Suprapubic skin (tissue), 4 donors: Measurements from ENCODE around the gene GAGE12J.

Source experiments
- POLR2A ChIP-seq, 2 donors: fragments of 450-650 bp; IDR thresholded peaks; one replicate each; pipeline ENCODE4 v1.6.1; 2017; ENCODE audit warnings: antibody characterized with exemption in 2 of 2, mild to moderate bottlenecking in 2 of 2, moderate library complexity in 2 of 2
- POLR2AphosphoS5 ChIP-seq, 3 donors: sonication (generic); formaldehyde crosslinking; IDR thresholded peaks; one replicate each; pipeline ENCODE4 v1.6.1; 2017; ENCODE audit warnings: antibody characterized with exemption in 3 of 3

DNA sequence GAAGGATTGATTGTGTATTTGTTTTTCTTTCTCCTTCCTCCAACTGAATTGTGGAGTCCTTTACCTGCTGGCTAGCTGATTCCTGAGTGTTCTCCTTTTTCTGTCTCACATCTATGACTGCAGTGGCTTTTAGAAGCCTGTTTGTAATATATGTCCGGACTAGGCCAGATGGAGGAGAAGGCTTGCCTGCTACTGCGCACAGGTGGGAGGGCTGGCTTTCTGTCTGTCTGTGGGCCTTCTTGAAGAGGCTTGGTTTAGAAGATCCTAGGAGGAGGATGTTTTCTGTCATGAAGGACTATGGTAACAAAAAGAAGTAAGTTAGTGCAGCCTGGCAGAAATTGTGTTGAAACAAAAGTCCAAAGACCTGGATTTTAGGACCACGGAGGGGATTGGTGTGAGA, 43.8 kb upstream of the GAGE12J start:
- TF ChIP-seq POLR2A (IDR thresholded peaks at IDR 0.05), result no peak
- no peak for TF ChIP-seq POLR2AphosphoS5 (IDR thresholded peaks at IDR 0.05)
